Activated T-cell treated with anti-CD3 and anti-CD28 coated beads, Interleukin-2, amount 50 U/mL, for 4 hours (primary cell): ENCODE results near the gene KBTBD8. TPM values are rescaled to one million over a fixed set of nuclear protein-coding genes. Genes with fewer than 3 reads are reported as not detected.

Experiments
- ATAC-seq, 2 donors: fragments of 200-7000 bp; cut with Tn5 transposase; one replicate each; pipeline ENCODE4 v1.10.0; 2021
- DNase-seq: peaks from one replicate; pipeline ENCODE4 v3.0.0-alpha.2; 2020
- H3K27me3 Mint-ChIP-seq: one replicate; pipeline ENCODE4 v1.8.0; 2021; ENCODE audit warnings: low read depth, mixed read lengths
- H3K36me3 Mint-ChIP-seq: one replicate; pipeline ENCODE4 v1.8.0; 2022; ENCODE audit warnings: mixed read lengths; ENCODE audit not compliant: insufficient read depth
- H3K4me1 Mint-ChIP-seq: one replicate; pipeline ENCODE4 v1.8.0; 2021; ENCODE audit warnings: low read depth, mixed read lengths
- H3K4me3 Mint-ChIP-seq: one replicate; pipeline ENCODE4 v1.8.0; 2021; ENCODE audit warnings: mild to moderate bottlenecking, moderate library complexity, mixed read lengths
- H3K9me3 Mint-ChIP-seq: one replicate; pipeline ENCODE4 v1.8.0; 2021; ENCODE audit warnings: mixed read lengths
- total RNA-seq, 3 donors: library from RNA; stranded (reverse); gene quantifications; one replicate each; pipeline ENCODE4 v1.2.1, GENCODE V29; 2021

Gene KBTBD8
- total RNA-seq, 3 donors from 2014 or later: 32.1 to 47.5 (median 44.6) TPM

DNA sequence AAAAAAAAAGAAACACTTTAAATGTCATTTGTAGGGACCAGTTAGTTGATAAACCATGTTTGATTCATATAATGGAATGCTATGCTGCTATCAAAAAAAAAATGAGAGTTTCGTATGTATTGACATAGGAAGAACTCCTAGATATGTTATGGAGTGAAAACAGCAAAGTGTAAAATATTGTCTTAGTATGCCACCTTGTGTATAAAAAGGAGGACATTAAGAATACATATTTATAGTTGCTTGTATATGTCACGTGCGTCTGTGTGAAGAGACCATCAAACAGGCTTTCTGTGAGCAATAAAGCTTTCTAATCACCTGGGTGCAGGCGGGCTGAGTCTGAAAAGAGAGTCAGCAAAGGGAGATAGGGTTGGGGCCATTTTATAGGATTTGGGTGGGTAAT lies 39.5 kb downstream of the KBTBD8 start:
- ATAC-seq: no peak
- H3K9me3 Mint-ChIP-seq: no peaks in the 10 kb centered on the region
- DNase-seq: no peak
- H3K27me3 Mint-ChIP-seq: no peaks in the 10 kb centered on the region
- H3K4me1 Mint-ChIP-seq: no peaks in the 10 kb centered on the region
- no peak overlapping the region for H3K4me3 Mint-ChIP-seq
- no peaks in the 10 kb centered on the region for H3K36me3 Mint-ChIP-seq

DNA sequence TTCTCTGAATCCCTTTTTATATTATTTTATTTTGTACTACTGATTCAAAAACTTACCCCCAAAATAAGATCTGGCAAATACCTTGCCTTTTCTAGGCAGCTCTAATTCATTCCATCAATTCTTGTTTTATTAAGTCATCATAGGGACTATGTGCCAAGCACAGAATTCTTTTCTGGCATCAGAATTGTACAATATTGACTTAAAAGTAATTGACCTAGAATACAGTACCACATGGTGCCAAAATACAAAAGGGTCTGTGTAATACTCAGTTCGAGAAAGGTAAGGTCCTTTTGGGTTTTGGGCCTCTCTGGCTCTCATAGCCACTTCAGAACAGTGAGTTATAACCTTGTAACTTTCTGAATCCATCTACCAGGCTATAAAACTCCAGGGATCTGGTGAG lies 46.2 kb downstream of the KBTBD8 start:
- no peaks in the 10 kb centered on the region for H3K27me3 Mint-ChIP-seq

GRCh38 chr3:67044955-67045354 lies 46.8 kb downstream of the KBTBD8 start:
- H3K4me3 Mint-ChIP-seq: no peak overlapping the region
- no peaks in the 10 kb centered on the region for H3K9me3 Mint-ChIP-seq
- DNase-seq (no peak), ATAC-seq (no peak)
- H3K36me3 Mint-ChIP-seq: no peaks in the 10 kb centered on the region
- peaks cover 6% of the 10 kb centered on the region for H3K4me1 Mint-ChIP-seq
- no peaks in the 10 kb centered on the region for H3K27me3 Mint-ChIP-seq

More for the DNA sequence above, 46.2 kb downstream of the KBTBD8 start:
- no peaks in the 10 kb centered on the region for H3K36me3 Mint-ChIP-seq
- no peaks in the 10 kb centered on the region for H3K9me3 Mint-ChIP-seq
- peaks cover 6% of the 10 kb centered on the region for H3K4me1 Mint-ChIP-seq
- ATAC-seq: no peak
- no peak for DNase-seq
- H3K4me3 Mint-ChIP-seq: no peak overlapping the region

GRCh38 chr3:67045711-67046465 lies 47.8 kb downstream of the KBTBD8 start:
- ATAC-seq (no peak), DNase-seq (no peak)
- Mint-ChIP-seq H3K4me1 (peaks cover 6% of the 10 kb centered on the region), H3K9me3 (no peaks in the 10 kb centered on the region), H3K4me3 (no peak overlapping the region), H3K27me3 (no peaks in the 10 kb centered on the region), H3K36me3 (no peaks in the 10 kb centered on the region)

DNA sequence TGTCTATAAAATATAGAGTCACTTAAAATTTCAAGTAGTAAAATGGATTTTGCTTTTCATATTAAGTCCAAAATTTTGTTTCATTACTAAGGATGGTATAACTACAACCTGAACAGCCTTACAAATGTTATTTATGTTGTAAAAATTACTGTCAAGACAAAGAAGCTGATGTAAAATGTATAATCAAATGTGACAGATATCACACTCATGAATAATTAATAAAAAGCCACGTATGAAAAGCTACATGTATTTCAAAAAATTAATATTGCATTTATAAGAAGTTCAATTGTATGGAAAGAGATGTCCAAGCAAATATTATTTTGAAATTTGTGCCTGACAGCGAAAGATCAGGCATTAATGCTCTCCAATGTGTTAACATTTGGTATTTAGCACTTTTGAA lies 48.9 kb downstream of the KBTBD8 start:
- Mint-ChIP-seq H3K4me3 (no peak overlapping the region), H3K36me3 (no peaks in the 10 kb centered on the region)
- no peak for DNase-seq

GRCh38 chr3:67048067-67048714 lies 50.1 kb downstream of the KBTBD8 start:
- Mint-ChIP-seq H3K4me1 (peaks cover 6% of the 10 kb centered on the region), H3K36me3 (no peaks in the 10 kb centered on the region), H3K4me3 (no peak overlapping the region), H3K9me3 (peaks cover 5% of the 10 kb centered on the region), H3K27me3 (no peaks in the 10 kb centered on the region)
- DNase-seq: no peak
- ATAC-seq: no peak

More for the DNA sequence above, 48.9 kb downstream of the KBTBD8 start:
- no peaks in the 10 kb centered on the region for H3K9me3 Mint-ChIP-seq
- no peak for ATAC-seq
- peaks cover 6% of the 10 kb centered on the region for H3K4me1 Mint-ChIP-seq
- no peaks in the 10 kb centered on the region for H3K27me3 Mint-ChIP-seq

DNA sequence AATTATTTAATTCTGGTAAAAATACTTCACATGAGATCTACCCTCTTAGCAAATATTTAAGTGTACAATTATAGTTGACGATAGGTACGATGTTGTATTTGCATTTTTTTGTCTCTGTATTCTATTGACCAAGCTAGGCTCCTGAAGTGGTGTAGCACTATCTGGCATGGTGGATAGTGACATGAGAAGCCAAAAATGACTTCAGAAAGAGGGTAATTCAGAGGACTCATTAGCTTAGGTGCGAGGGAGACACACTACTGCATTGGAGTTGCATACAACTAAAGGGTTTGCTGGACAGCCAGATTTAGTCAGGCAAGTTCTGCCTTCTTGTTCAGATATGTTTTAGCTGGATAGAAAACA lies 50.6 kb downstream of the KBTBD8 start:
- no peak for ATAC-seq
- H3K9me3 Mint-ChIP-seq: peaks cover 5% of the 10 kb centered on the region

GRCh38 chr3:67059443-67059842 lies 61.3 kb downstream of the KBTBD8 start:
- peaks cover 13% of the 10 kb centered on the region for H3K27me3 Mint-ChIP-seq
- DNase-seq: no peak
- peaks cover 3% of the 10 kb centered on the region for H3K36me3 Mint-ChIP-seq
- ATAC-seq: no peak
- no peak overlapping the region for H3K4me3 Mint-ChIP-seq
- H3K9me3 Mint-ChIP-seq: peaks cover 8% of the 10 kb centered on the region
- H3K4me1 Mint-ChIP-seq: no peaks in the 10 kb centered on the region

More for the DNA sequence above, 50.6 kb downstream of the KBTBD8 start:
- Mint-ChIP-seq H3K4me3 (no peak overlapping the region), H3K27me3 (no peaks in the 10 kb centered on the region), H3K36me3 (no peaks in the 10 kb centered on the region), H3K4me1 (peaks cover 6% of the 10 kb centered on the region)
- DNase-seq: no peak
